ENCODE results near the gene MRPL16.

MRPL16 gene

GRCh38 chr11:59782080-59782479 lies 28.5 kb downstream of the MRPL16 start:
- no peak for TF ChIP-seq CTCF (IDR thresholded peaks at IDR 0.05; ENCODE audit: low read depth, low read length, poor library complexity, severe bottlenecking)
- TF ChIP-seq EZH2phosphoT487 (IDR thresholded peaks at IDR 0.05; ENCODE audit: borderline replicate concordance, low read length) = no peak
- Histone ChIP-seq H3K4me2 (ENCODE audit: low read length) (no peak overlapping the region), H3K27me3 (ENCODE audit: control insufficient read depth, low read length) (no peaks in the 10 kb centered on the region), H3K9me2 (replicated peaks; ENCODE audit: control insufficient read depth, low read length) (no peaks in the 10 kb centered on the region), H3K9me3 (ENCODE audit: control insufficient read depth, insufficient read depth, low read length) (no peaks in the 10 kb centered on the region), H3K27ac (ENCODE audit: low read depth, low read length) (no peak overlapping the region), H4K20me1 (ENCODE audit: control insufficient read depth, insufficient read depth, low read depth, low read length) (no peaks in the 10 kb centered on the region), H3K4me3 (ENCODE audit: low read length) (no peak overlapping the region), H3K36me3 (ENCODE audit: control insufficient read depth, low read length) (no peaks in the 10 kb centered on the region), H3K79me2 (ENCODE audit: control insufficient read depth, low read length) (no peaks in the 10 kb centered on the region), H3F3A (ENCODE audit: control insufficient read depth, insufficient read depth) (no peaks in the 10 kb centered on the region), H3K4me1 (ENCODE audit: control insufficient read depth, low read length) (no peaks in the 10 kb centered on the region)

- Histone ChIP-seq H3K79me2 (ENCODE audit: control insufficient read depth, low read length) (no peaks in the 10 kb centered on the region), H3K9me3 (ENCODE audit: control insufficient read depth, insufficient read depth, low read length) (no peaks in the 10 kb centered on the region), H3K4me1 (ENCODE audit: control insufficient read depth, low read length) (no peaks in the 10 kb centered on the region), H4K20me1 (ENCODE audit: control insufficient read depth, insufficient read depth, low read depth, low read length) (no peaks in the 10 kb centered on the region), H3K4me2 (ENCODE audit: low read length) (no peak overlapping the region), H3F3A (ENCODE audit: control insufficient read depth, insufficient read depth) (no peaks in the 10 kb centered on the region), H3K36me3 (ENCODE audit: control insufficient read depth, low read length) (no peaks in the 10 kb centered on the region), H3K4me3 (ENCODE audit: low read length) (no peak overlapping the region), H3K9me2 (replicated peaks; ENCODE audit: control insufficient read depth, low read length) (no peaks in the 10 kb centered on the region), H3K27ac (ENCODE audit: low read depth, low read length) (no peak overlapping the region), H3K27me3 (ENCODE audit: control insufficient read depth, low read length) (no peaks in the 10 kb centered on the region)
- no peak for TF ChIP-seq CTCF (IDR thresholded peaks at IDR 0.05; ENCODE audit: low read depth, low read length, poor library complexity, severe bottlenecking)
- TF ChIP-seq EZH2phosphoT487 (IDR thresholded peaks at IDR 0.05; ENCODE audit: borderline replicate concordance, low read length) = no peak
Measured at GRCh38 chr11:59779487-59779886, 31.1 kb downstream of the MRPL16 start.

- Histone ChIP-seq H3F3A (ENCODE audit: control insufficient read depth, insufficient read depth) (no peaks in the 10 kb centered on the region), H3K9me3 (ENCODE audit: control insufficient read depth, insufficient read depth, low read length) (no peaks in the 10 kb centered on the region), H3K4me2 (ENCODE audit: low read length) (no peak overlapping the region), H3K27ac (ENCODE audit: low read depth, low read length) (no peak overlapping the region), H3K9me2 (replicated peaks; ENCODE audit: control insufficient read depth, low read length) (no peaks in the 10 kb centered on the region), H3K27me3 (ENCODE audit: control insufficient read depth, low read length) (no peaks in the 10 kb centered on the region), H3K36me3 (ENCODE audit: control insufficient read depth, low read length) (no peaks in the 10 kb centered on the region), H3K4me3 (ENCODE audit: low read length) (no peak overlapping the region), H3K79me2 (ENCODE audit: control insufficient read depth, low read length) (no peaks in the 10 kb centered on the region), H3K4me1 (ENCODE audit: control insufficient read depth, low read length) (peaks cover under 1% of the 10 kb centered on the region; the same call in 1 of the 2 replicates), H4K20me1 (ENCODE audit: control insufficient read depth, insufficient read depth, low read depth, low read length) (no peaks in the 10 kb centered on the region)
- TF ChIP-seq CTCF (IDR thresholded peaks at IDR 0.05; ENCODE audit: low read depth, low read length, poor library complexity, severe bottlenecking) (no peak), EZH2phosphoT487 (IDR thresholded peaks at IDR 0.05; ENCODE audit: borderline replicate concordance, low read length) (no peak)
Measured at GRCh38 chr11:59778122-59778521, 32.5 kb downstream of the MRPL16 start.

GRCh38 chr11:59777104-59777503 lies 33.5 kb downstream of the MRPL16 start:
- TF ChIP-seq EZH2phosphoT487 (IDR thresholded peaks at IDR 0.05; ENCODE audit: borderline replicate concordance, low read length) (no peak), CTCF (IDR thresholded peaks at IDR 0.05; ENCODE audit: low read depth, low read length, poor library complexity, severe bottlenecking) (no peak)
- Histone ChIP-seq H3K4me2 (ENCODE audit: low read length) (no peak overlapping the region), H3K27ac (ENCODE audit: low read depth, low read length) (no peak overlapping the region), H3F3A (ENCODE audit: control insufficient read depth, insufficient read depth) (no peaks in the 10 kb centered on the region), H3K27me3 (ENCODE audit: control insufficient read depth, low read length) (no peaks in the 10 kb centered on the region), H3K9me2 (replicated peaks; ENCODE audit: control insufficient read depth, low read length) (no peaks in the 10 kb centered on the region), H4K20me1 (ENCODE audit: control insufficient read depth, insufficient read depth, low read depth, low read length) (no peaks in the 10 kb centered on the region), H3K4me1 (ENCODE audit: control insufficient read depth, low read length) (peaks cover 10% of the 10 kb centered on the region), H3K4me3 (ENCODE audit: low read length) (no peak overlapping the region), H3K9me3 (ENCODE audit: control insufficient read depth, insufficient read depth, low read length) (no peaks in the 10 kb centered on the region), H3K79me2 (ENCODE audit: control insufficient read depth, low read length) (no peaks in the 10 kb centered on the region), H3K36me3 (ENCODE audit: control insufficient read depth, low read length) (no peaks in the 10 kb centered on the region)
